HCT116 (cell line): ENCODE results near the gene HDAC1. TPM values are rescaled to one million over a fixed set of nuclear protein-coding genes. Genes with fewer than 3 reads are reported as not detected.

Source experiments
- ATAC-seq: fragments of 200-7000 bp; cut with Tn5 transposase; 2 replicates; pipeline ENCODE4 v1.9.1; 2020; ENCODE audit warnings: mild to moderate bottlenecking, moderate library complexity
- BruUV-seq: library from RNA; stranded (reverse); fragments of 400-500 nt; replicated peaks from 2 replicates; lab custom pipeline; 2021; lab: Mats Ljungman, UMichigan
- CTCF ChIA-PET: fragments of 300-600 bp; sonication (Branson Sonifier 250); formaldehyde crosslinking; loops from one replicate; lab custom pipeline; 2021; ENCODE audit warnings: antibody characterized with exemption; lab: Charles Lee
- POLR2A ChIA-PET: fragments of 300-600, 350-600 bp; sonication (Branson Sonifier 250); formaldehyde crosslinking; loops from one replicate; lab custom pipeline; 2021; ENCODE audit warnings: antibody characterized with exemption; lab: Charles Lee
- RAD21 ChIA-PET, 2 experiments: fragments of 300-600 bp; sonication (Branson Sonifier 250); formaldehyde crosslinking; loops; one replicate each; lab custom pipeline; 2023; ENCODE audit warnings: low total read pairs in 2 of 2; ENCODE audit not compliant: uncharacterized antibody in 2 of 2, unreplicated experiment in 2 of 2, low non-redundant PET in 1 of 2; lab: Charles Lee
- DNase-seq: peaks from one replicate; pipeline ENCODE4 v3.0.0-alpha.2; 2010; ENCODE audit warnings: low read depth, low spot score
- H2AFZ ChIP-seq: fragments of 200-600 bp; shearing (Covaris generic), sonication (generic); 2 replicates; pipeline ENCODE4 v1.6.1; 2017; ENCODE audit warnings: low read depth, mixed run types, mixed read lengths, antibody characterized with exemption, low read length; ENCODE audit not compliant: poor library complexity, severe bottlenecking
- H3K27ac ChIP-seq: 2 replicates; pipeline ENCODE4 v1.5.1; 2012; ENCODE audit warnings: low read depth, low read length
- H3K27me3 ChIP-seq: fragments of 200-600 bp; sonication (generic); 2 replicates; pipeline ENCODE4 v1.6.1; 2016; ENCODE audit warnings: mixed run types, low read length, mixed read lengths; ENCODE audit not compliant: insufficient read depth
- H3K36me3 ChIP-seq, 2 experiments: fragments of 200-500 bp in 1 of 2; fragments of 200-600 bp in 1 of 2; sonication (Bioruptor generic) in 1 of 2; sonication (generic) in 1 of 2; 2 replicates each; pipeline versions ENCODE4 v1.5.1 to v1.6.1; 2014 to 2016; ENCODE audit warnings: low read length in 2 of 2, inconsistent platforms in 1 of 2, mixed read lengths in 1 of 2, mixed run types in 1 of 2; ENCODE audit not compliant: insufficient read depth in 2 of 2, control insufficient read depth in 1 of 2
- H3K4me1 ChIP-seq, 2 experiments: fragments of 200-600 bp in 1 of 2; sonication (generic) in 1 of 2; 2 replicates each; pipeline versions ENCODE4 v1.5.1 to v1.6.1; 2012 to 2017; ENCODE audit warnings: low read length in 2 of 2, inconsistent platforms in 1 of 2, mild to moderate bottlenecking in 1 of 2, mixed read lengths in 1 of 2, mixed run types in 1 of 2, moderate library complexity in 1 of 2; ENCODE audit not compliant: insufficient read depth in 2 of 2, control insufficient read depth in 1 of 2
- H3K4me2 ChIP-seq: fragments of 200-600 bp; sonication (generic); 2 replicates; pipeline ENCODE4 v1.6.1; 2017; ENCODE audit warnings: mixed run types, low read length, mixed read lengths
- H3K4me3 ChIP-seq, 2 experiments: fragments of 200-600 bp in 1 of 2; sonication (generic) in 1 of 2; replicated peaks in 1 of 2; 2 replicates each; pipeline ENCODE4 v1.5.1; 2011 to 2016; ENCODE audit warnings: low read length in 2 of 2, control low read depth in 1 of 2, low read depth in 1 of 2, mild to moderate bottlenecking in 1 of 2, mixed read lengths in 1 of 2, mixed run types in 1 of 2
- H3K79me2 ChIP-seq: fragments of 200-600 bp; sonication (generic); 2 replicates; pipeline ENCODE4 v1.6.1; 2017; ENCODE audit warnings: mild to moderate bottlenecking, mixed run types, low read length, moderate library complexity, mixed read lengths; ENCODE audit not compliant: insufficient read depth
- H3K9ac ChIP-seq: fragments of 200-600 bp; sonication (generic); 2 replicates; pipeline ENCODE4 v1.6.1; 2016; ENCODE audit warnings: low read length, mixed read lengths
- H3K9me2 ChIP-seq: fragments of 200-600 bp; sonication (generic), shearing (Covaris generic); 2 replicates; pipeline ENCODE4 v1.6.1; 2017; ENCODE audit warnings: mixed run types, mild to moderate bottlenecking, moderate library complexity; ENCODE audit not compliant: insufficient read depth
- H3K9me3 ChIP-seq, 2 experiments: fragments of 200-500 bp in 1 of 2; fragments of 200-600 bp in 1 of 2; sonication (Bioruptor generic) in 1 of 2; sonication (generic) in 1 of 2; 2 replicates each; pipeline ENCODE4 v1.6.1; 2014 to 2017; ENCODE audit warnings: low read length in 2 of 2, mixed read lengths in 2 of 2, inconsistent platforms in 1 of 2, low read depth in 1 of 2, mild to moderate bottlenecking in 1 of 2, mixed run types in 1 of 2, moderate library complexity in 1 of 2; ENCODE audit not compliant: control insufficient read depth in 1 of 2, insufficient read depth in 1 of 2
- H4K20me1 ChIP-seq: fragments of 200-600 bp; sonication (generic), shearing (Covaris generic); 2 replicates; pipeline ENCODE4 v1.6.1; 2017; ENCODE audit warnings: mixed run types, mild to moderate bottlenecking, moderate library complexity; ENCODE audit not compliant: insufficient read depth
- ATF3 ChIP-seq: IDR thresholded peaks from 2 replicates; pipeline ENCODE4 v1.6.1; 2012
- EGR1 ChIP-seq: IDR thresholded peaks from 2 replicates; pipeline ENCODE4 v1.6.1; 2012; ENCODE audit warnings: low read depth
- FOSL1 ChIP-seq: IDR thresholded peaks from 2 replicates; pipeline ENCODE4 v1.6.1; 2012; ENCODE audit warnings: low read depth
- MAX ChIP-seq: IDR thresholded peaks from 2 replicates; pipeline ENCODE4 v1.6.1; 2012
- POLR2A ChIP-seq: IDR thresholded peaks from 2 replicates; pipeline ENCODE4 v1.7.0; 2011; ENCODE audit warnings: borderline replicate concordance; ENCODE audit not compliant: insufficient read depth, insufficient read length; ENCODE audit errors: extremely low read depth
- REST ChIP-seq: IDR thresholded peaks from 2 replicates; pipeline ENCODE4 v1.6.1; 2012; ENCODE audit warnings: low read depth
- SIN3A ChIP-seq: IDR thresholded peaks from 2 replicates; pipeline ENCODE4 v1.6.1; 2012; ENCODE audit warnings: low read depth
- SP1 ChIP-seq: IDR thresholded peaks from 2 replicates; pipeline ENCODE4 v1.6.1; 2012; ENCODE audit warnings: low read depth
- SRF ChIP-seq: IDR thresholded peaks from 2 replicates; pipeline ENCODE4 v1.6.1; 2012; ENCODE audit warnings: low read depth
- YY1 ChIP-seq: IDR thresholded peaks from 2 replicates; pipeline ENCODE4 v1.6.1; 2011; ENCODE audit warnings: low read length, low read depth, moderate library complexity, mild to moderate bottlenecking; ENCODE audit not compliant: insufficient replicate concordance; ENCODE audit errors: extremely low read depth
- ZBTB33 ChIP-seq: IDR thresholded peaks from 2 replicates; pipeline ENCODE4 v1.6.1; 2011; ENCODE audit warnings: mild to moderate bottlenecking, low read length, moderate library complexity; ENCODE audit not compliant: insufficient replicate concordance; ENCODE audit errors: extremely low read depth
- ZFX ChIP-seq: fragments of 450-650 bp; IDR thresholded peaks from 2 replicates; pipeline ENCODE4 v1.6.1; 2017
- ZNF274 ChIP-seq: fragments of 200-500 bp; sonication (Bioruptor generic); IDR thresholded peaks from 2 replicates; pipeline ENCODE4 v1.6.1; 2014; ENCODE audit warnings: mild to moderate bottlenecking, low read depth, low read length, inconsistent platforms
- intact Hi-C: fragments of 100-400 bp; cut with micrococcal nuclease; formaldehyde crosslinking; loops from 2 replicates; pipeline ENCODE4 v1.10.0; 2022
- total RNA-seq: library from RNA; stranded (reverse); gene quantifications from one replicate; pipeline ENCODE4 v1.2.1, GENCODE V29; 2021; ENCODE audit not compliant: unreplicated experiment

HDAC1 gene
- total RNA-seq, 1 experiment from 2014 or later: 232 TPM

- no peak for TF ChIP-seq ZNF274
- H3K79me2 ChIP-seq: no peaks in the 10 kb centered on the region
- H3K4me3 ChIP-seq: no peak within 1 kb of the TSS
- H3K27me3 ChIP-seq: no peaks in the 10 kb centered on the region
- ChIA-PET CTCF (no interaction called here), POLR2A (no interaction called here), RAD21 (no interaction called here)
- H3K27ac ChIP-seq: no peak within 1 kb of the TSS
- BruUV-seq: no TSS peak
- peaks cover 0 to 9% of the 10 kb centered on the region in 2 experiments; a peak in 2 of 4 replicates for H3K36me3 ChIP-seq
- H3K9ac ChIP-seq: no peak within 1 kb of the TSS
- H2AFZ ChIP-seq: no peak within 1 kb of the TSS
- intact Hi-C loops: no loop called here
- no peak within 1 kb of the TSS for H3K4me2 ChIP-seq
- H3K4me1 ChIP-seq: no peaks in the 10 kb centered on the region
- no peak for ATAC-seq
- no peaks in the 10 kb centered on the region for H3K9me2 ChIP-seq
- no peak for DNase-seq
- H4K20me1 ChIP-seq: no peaks in the 10 kb centered on the region
- H3K9me3 ChIP-seq: no peaks in the 10 kb centered on the region
Measured at GRCh38 chr1:32362474-32363313, 70.8 kb downstream of the HDAC1 start, which contains the start of the genes FAM229A and TSSK3. Gene FAM229A (minus strand): TSS chr1:32362485. CDS start chr1:32362091, 394 bp downstream. Gene TSSK3 (plus strand): TSS chr1:32362539. CDS start chr1:32362702, 163 bp downstream.

- Histone ChIP-seq H4K20me1 (no peaks in the 10 kb centered on the region), H3K4me2 (no peak overlapping the region), H3K27me3 (no peaks in the 10 kb centered on the region), H3K27ac (no peak overlapping the region), H3K36me3 (peaks cover 0 to 11% of the 10 kb centered on the region in 2 experiments; a peak in 2 of 4 replicates), H3K79me2 (no peaks in the 10 kb centered on the region), H3K4me3 (no peak overlapping the region), H3K4me1 (no peaks in the 10 kb centered on the region), H3K9me2 (no peaks in the 10 kb centered on the region), H3K9ac (no peak overlapping the region), H2AFZ (no peak overlapping the region), H3K9me3 (no peaks in the 10 kb centered on the region)
- ChIA-PET CTCF (no interaction called here), RAD21 (no interaction called here), POLR2A (no interaction called here)
- no peak for ATAC-seq
- BruUV-seq: no TSS peak
- DNase-seq: no peak
- intact Hi-C loops: no loop called here
- TF ChIP-seq MAX: no peak
- TF ChIP-seq SP1: no peak
- TF ChIP-seq POLR2A: no peak
- TF ChIP-seq REST: no peak
- no peak for TF ChIP-seq ZFX
- TF ChIP-seq FOSL1: no peak
- no peak for TF ChIP-seq ATF3
- TF ChIP-seq SIN3A: no peak
- TF ChIP-seq EGR1: no peak
- TF ChIP-seq SRF: no peak
- no peak for TF ChIP-seq ZBTB33
- TF ChIP-seq YY1: no peak
Measured at GRCh38 chr1:32363713-32364112, 71.8 kb downstream of the HDAC1 start.
